Measurements from ENCODE around the gene BMPER.

BMPER gene

DNA sequence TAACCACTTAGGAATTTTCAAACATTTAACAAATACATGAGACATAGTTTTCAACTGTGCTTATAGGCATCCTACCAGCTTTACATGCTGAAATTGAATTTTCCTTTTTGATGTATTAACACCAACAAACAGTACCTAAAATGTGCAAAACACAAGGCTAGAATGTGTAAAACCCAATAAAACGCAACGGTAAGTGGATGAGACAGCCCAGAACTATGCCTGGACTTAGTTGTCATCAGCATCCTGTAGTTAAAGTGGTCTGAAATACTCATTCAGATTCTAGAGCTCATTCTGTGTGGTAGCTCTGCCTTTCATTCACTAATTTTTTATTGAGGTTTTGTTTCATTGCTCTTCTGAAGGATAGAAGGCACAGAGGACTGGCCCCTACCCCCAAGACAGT lies 137.1 kb downstream of the BMPER start:
- Histone ChIP-seq H3K27me3 (ENCODE audit: control insufficient read depth in 1 of 2, insufficient read depth in 2 of 2, low read length in 2 of 2) (no peaks in the 10 kb centered on the region), H3K36me3 (ENCODE audit: insufficient read depth, low read length) (no peaks in the 10 kb centered on the region), H3K27ac (ENCODE audit: low read depth, low read length) (no peak overlapping the region), H3K4me1 (ENCODE audit: insufficient read depth, low read length) (no peaks in the 10 kb centered on the region), H3K9ac (ENCODE audit: low read length) (no peak overlapping the region), H3K9me3 (ENCODE audit: low read length) (no peaks in the 10 kb centered on the region), H3K4me3 (ENCODE audit: low read depth in 1 of 2, low read length in 2 of 2) (no peak overlapping the region)

DNA sequence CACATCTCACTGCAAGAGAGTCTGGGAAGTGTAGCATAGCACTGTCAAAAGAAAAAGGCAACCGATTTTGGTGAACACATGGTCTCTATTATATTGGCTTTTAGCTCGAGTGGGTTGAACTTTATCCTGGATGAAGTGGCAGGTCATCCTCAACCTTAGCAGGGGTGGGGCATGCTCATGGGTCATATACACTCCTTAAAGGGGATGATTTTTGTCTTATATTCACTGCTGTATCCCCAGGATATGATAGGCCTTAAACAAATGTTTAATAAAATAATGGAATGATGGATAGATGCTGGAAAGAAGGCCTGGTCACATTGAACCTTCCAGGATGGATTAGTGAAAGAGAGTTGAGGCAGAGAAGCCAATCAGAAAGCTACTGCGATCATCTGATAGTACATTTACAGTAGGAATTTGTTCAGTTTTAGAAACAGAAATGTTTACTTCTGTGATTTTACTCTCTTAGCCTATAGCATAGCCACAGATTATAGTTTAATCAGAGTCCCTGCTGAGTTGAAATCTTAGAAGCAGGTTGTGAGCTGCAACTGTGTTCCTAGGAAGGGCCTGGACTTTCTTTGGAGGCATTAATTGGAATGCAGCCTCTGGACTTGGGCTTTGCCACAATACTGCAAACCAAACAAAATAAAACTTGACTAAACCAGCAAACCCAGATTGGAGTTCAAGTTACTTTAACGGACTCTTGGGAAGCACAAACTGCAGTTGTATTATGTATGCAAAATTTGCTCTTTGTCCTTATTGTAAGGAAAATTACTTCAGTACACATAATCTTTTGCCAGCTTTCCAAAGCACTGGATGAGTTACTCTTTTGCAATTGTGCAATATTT lies 138.3 kb downstream of the BMPER start:
- Histone ChIP-seq H3K4me3 (ENCODE audit: low read depth in 1 of 2, low read length in 2 of 2) (no peak overlapping the region), H3K4me1 (ENCODE audit: insufficient read depth, low read length) (no peaks in the 10 kb centered on the region), H3K27me3 (ENCODE audit: control insufficient read depth in 1 of 2, insufficient read depth in 2 of 2, low read length in 2 of 2) (no peaks in the 10 kb centered on the region), H3K27ac (ENCODE audit: low read depth, low read length) (no peak overlapping the region), H3K9me3 (ENCODE audit: low read length) (no peaks in the 10 kb centered on the region), H3K9ac (ENCODE audit: low read length) (no peak overlapping the region), H3K36me3 (ENCODE audit: insufficient read depth, low read length) (no peaks in the 10 kb centered on the region)

DNA sequence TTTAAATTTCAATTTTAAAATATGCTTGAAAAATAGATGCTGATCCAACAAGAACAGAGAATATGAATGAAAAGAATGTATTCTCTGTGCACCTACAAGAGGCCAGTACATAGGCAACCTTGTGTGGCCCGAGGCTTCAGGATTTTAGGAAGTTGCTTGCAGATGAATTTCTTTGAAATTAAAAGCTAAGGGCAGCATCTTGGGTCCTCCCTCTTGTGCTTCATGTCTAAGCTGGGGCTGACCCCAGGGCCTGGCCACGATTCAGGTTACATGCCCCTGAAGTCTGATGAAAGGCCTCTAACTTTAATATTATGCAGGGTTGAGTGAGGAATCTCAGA lies 138.9 kb downstream of the BMPER start:
- H3K4me1 ChIP-seq (ENCODE audit: insufficient read depth, low read length) = no peaks in the 10 kb centered on the region
- no peak overlapping the region for H3K27ac ChIP-seq (ENCODE audit: low read depth, low read length)
- H3K27me3 ChIP-seq (ENCODE audit: control insufficient read depth in 1 of 2, insufficient read depth in 2 of 2, low read length in 2 of 2) = no peaks in the 10 kb centered on the region
- H3K9ac ChIP-seq (ENCODE audit: low read length) = no peak overlapping the region
- H3K36me3 ChIP-seq (ENCODE audit: insufficient read depth, low read length) = no peaks in the 10 kb centered on the region
- H3K9me3 ChIP-seq (ENCODE audit: low read length) = no peaks in the 10 kb centered on the region
- H3K4me3 ChIP-seq (ENCODE audit: low read depth in 1 of 2, low read length in 2 of 2) = no peak overlapping the region

- H3K9me3 ChIP-seq (ENCODE audit: low read length) = no peaks in the 10 kb centered on the region
- H3K27ac ChIP-seq (ENCODE audit: low read depth, low read length) = no peak overlapping the region
- H3K9ac ChIP-seq (ENCODE audit: low read length) = no peak overlapping the region
- H3K27me3 ChIP-seq (ENCODE audit: control insufficient read depth in 1 of 2, insufficient read depth in 2 of 2, low read length in 2 of 2) = no peaks in the 10 kb centered on the region
- no peaks in the 10 kb centered on the region for H3K36me3 ChIP-seq (ENCODE audit: insufficient read depth, low read length)
- H3K4me1 ChIP-seq (ENCODE audit: insufficient read depth, low read length) = no peaks in the 10 kb centered on the region
- no peak overlapping the region for H3K4me3 ChIP-seq (ENCODE audit: low read depth in 1 of 2, low read length in 2 of 2)
Measured at GRCh38 chr7:34044734-34045353, 139.5 kb downstream of the BMPER start.

- H3K36me3 ChIP-seq (ENCODE audit: insufficient read depth, low read length) = no peaks in the 10 kb centered on the region
- no peaks in the 10 kb centered on the region for H3K27me3 ChIP-seq (ENCODE audit: control insufficient read depth in 1 of 2, insufficient read depth in 2 of 2, low read length in 2 of 2)
- no peak overlapping the region for H3K27ac ChIP-seq (ENCODE audit: low read depth, low read length)
- no peak overlapping the region for H3K4me3 ChIP-seq (ENCODE audit: low read depth in 1 of 2, low read length in 2 of 2)
- H3K9me3 ChIP-seq (ENCODE audit: low read length) = no peaks in the 10 kb centered on the region
- H3K9ac ChIP-seq (ENCODE audit: low read length) = no peak overlapping the region
- H3K4me1 ChIP-seq (ENCODE audit: insufficient read depth, low read length) = no peaks in the 10 kb centered on the region
Measured at GRCh38 chr7:34048445-34048844, 143.1 kb downstream of the BMPER start.

- H3K27me3 ChIP-seq (ENCODE audit: control insufficient read depth in 1 of 2, insufficient read depth in 2 of 2, low read length in 2 of 2) = no peaks in the 10 kb centered on the region
Measured at GRCh38 chr7:34054075-34054474, 148.7 kb downstream of the BMPER start.

DNA sequence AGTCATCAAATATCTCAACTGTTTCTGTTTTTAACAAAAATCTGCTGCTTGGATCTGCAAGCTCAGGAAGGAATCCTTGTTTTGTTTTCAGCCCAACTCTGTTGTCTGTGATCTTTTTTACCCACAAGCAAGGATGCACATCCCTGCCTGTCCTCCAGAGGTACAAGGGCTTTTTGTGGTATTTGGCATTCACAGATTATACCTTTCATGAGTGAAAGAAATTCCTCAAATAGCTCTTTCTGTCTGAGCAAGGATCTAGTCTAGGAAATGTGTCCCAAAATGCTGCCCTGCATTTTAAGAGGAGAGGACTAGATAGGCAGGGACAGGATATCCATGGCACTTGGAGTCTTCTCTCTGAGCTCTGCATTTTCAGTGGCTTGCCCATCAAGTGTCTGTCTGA lies 151.8 kb downstream of the BMPER start:
- Histone ChIP-seq H3K27ac (ENCODE audit: low read depth, low read length) (no peak overlapping the region), H3K27me3 (ENCODE audit: control insufficient read depth in 1 of 2, insufficient read depth in 2 of 2, low read length in 2 of 2) (no peaks in the 10 kb centered on the region), H3K4me1 (ENCODE audit: insufficient read depth, low read length) (no peaks in the 10 kb centered on the region), H3K9ac (ENCODE audit: low read length) (no peak overlapping the region), H3K4me3 (ENCODE audit: low read depth in 1 of 2, low read length in 2 of 2) (no peak overlapping the region), H3K9me3 (ENCODE audit: low read length) (no peaks in the 10 kb centered on the region), H3K36me3 (ENCODE audit: insufficient read depth, low read length) (no peaks in the 10 kb centered on the region)

More at GRCh38 chr7:34054075-34054474, 148.7 kb downstream of the BMPER start:
- Histone ChIP-seq H3K36me3 (ENCODE audit: insufficient read depth, low read length) (no peaks in the 10 kb centered on the region), H3K4me3 (ENCODE audit: low read depth in 1 of 2, low read length in 2 of 2) (no peak overlapping the region), H3K9ac (ENCODE audit: low read length) (no peak overlapping the region), H3K27ac (ENCODE audit: low read depth, low read length) (no peak overlapping the region), H3K9me3 (ENCODE audit: low read length) (no peaks in the 10 kb centered on the region), H3K4me1 (ENCODE audit: insufficient read depth, low read length) (no peaks in the 10 kb centered on the region)

DNA sequence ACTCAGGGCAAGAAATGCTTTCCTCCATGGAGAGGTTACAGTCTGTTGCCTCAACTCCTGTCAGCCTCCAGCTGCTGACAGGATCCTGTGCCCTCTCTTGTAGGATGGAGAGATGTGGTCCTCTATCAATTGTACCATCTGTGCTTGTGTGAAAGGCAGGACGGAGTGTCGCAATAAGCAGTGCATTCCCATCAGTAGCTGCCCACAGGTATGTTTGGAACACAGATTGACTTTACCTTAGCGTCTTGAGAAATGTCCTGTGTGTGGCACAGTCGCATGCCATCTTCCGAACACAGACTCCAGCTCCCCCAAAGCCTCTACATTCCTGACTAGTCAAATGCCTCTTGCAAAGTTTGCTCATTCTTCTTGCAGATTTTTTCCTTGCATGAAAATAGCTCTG lies 152.6 kb downstream of the BMPER start:
- H3K27me3 ChIP-seq (ENCODE audit: control insufficient read depth in 1 of 2, insufficient read depth in 2 of 2, low read length in 2 of 2) = no peaks in the 10 kb centered on the region
- no peak overlapping the region for H3K9ac ChIP-seq (ENCODE audit: low read length)
- H3K4me1 ChIP-seq (ENCODE audit: insufficient read depth, low read length) = no peaks in the 10 kb centered on the region
- H3K36me3 ChIP-seq (ENCODE audit: insufficient read depth, low read length) = no peaks in the 10 kb centered on the region
- H3K27ac ChIP-seq (ENCODE audit: low read depth, low read length) = no peak overlapping the region
- H3K4me3 ChIP-seq (ENCODE audit: low read depth in 1 of 2, low read length in 2 of 2) = no peak overlapping the region
- no peaks in the 10 kb centered on the region for H3K9me3 ChIP-seq (ENCODE audit: low read length)

- no peaks in the 10 kb centered on the region for H3K36me3 ChIP-seq (ENCODE audit: insufficient read depth, low read length)
- no peaks in the 10 kb centered on the region for H3K4me1 ChIP-seq (ENCODE audit: insufficient read depth, low read length)
- H3K27ac ChIP-seq (ENCODE audit: low read depth, low read length) = no peak overlapping the region
- H3K4me3 ChIP-seq (ENCODE audit: low read depth in 1 of 2, low read length in 2 of 2) = no peak overlapping the region
- no peaks in the 10 kb centered on the region for H3K27me3 ChIP-seq (ENCODE audit: control insufficient read depth in 1 of 2, insufficient read depth in 2 of 2, low read length in 2 of 2)
- no peak overlapping the region for H3K9ac ChIP-seq (ENCODE audit: low read length)
- no peaks in the 10 kb centered on the region for H3K9me3 ChIP-seq (ENCODE audit: low read length)
Measured at GRCh38 chr7:34058801-34059135, 153.4 kb downstream of the BMPER start.

DNA sequence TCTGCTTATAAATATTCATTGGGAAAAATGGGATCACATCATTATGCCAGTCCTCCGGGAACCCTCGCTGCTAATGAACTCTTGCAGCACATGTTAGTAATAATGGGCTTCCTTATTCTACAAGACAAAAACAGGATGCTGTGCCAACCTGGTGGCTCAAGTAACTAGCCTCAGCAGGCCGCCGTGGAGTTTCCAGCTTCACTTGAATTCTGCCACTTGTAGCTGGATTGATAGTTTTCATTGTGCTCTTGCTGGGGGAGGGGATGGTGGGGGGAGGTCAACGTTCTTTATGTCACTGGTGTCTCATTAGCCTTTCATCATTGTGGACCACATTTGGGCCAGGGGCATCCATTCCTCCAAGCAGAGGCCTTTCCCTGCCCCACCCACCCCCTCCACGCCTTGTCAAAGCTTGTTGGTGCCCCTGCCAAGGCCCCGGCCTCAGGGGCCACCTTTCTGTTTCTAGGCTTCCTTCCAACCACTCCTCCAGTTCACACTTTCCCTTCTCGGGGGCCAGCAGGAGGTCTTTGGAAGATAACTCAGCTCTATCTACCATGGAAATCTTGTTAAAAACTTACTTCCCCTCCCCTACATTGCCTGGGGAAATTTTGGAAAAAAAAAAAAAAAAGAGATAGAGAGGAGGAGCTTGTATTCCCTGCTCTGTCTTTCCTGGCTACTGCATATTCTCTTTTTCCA lies 153.9 kb downstream of the BMPER start:
- Histone ChIP-seq H3K4me3 (ENCODE audit: low read depth in 1 of 2, low read length in 2 of 2) (no peak overlapping the region), H3K4me1 (ENCODE audit: insufficient read depth, low read length) (peaks cover under 1% of the 10 kb centered on the region), H3K9me3 (ENCODE audit: low read length) (no peaks in the 10 kb centered on the region), H3K9ac (ENCODE audit: low read length) (no peak overlapping the region), H3K27ac (ENCODE audit: low read depth, low read length) (no peak overlapping the region), H3K36me3 (ENCODE audit: insufficient read depth, low read length) (no peaks in the 10 kb centered on the region), H3K27me3 (ENCODE audit: control insufficient read depth in 1 of 2, insufficient read depth in 2 of 2, low read length in 2 of 2) (no peaks in the 10 kb centered on the region)

- Histone ChIP-seq H3K4me3 (ENCODE audit: low read depth in 1 of 2, low read length in 2 of 2) (no peak overlapping the region), H3K27me3 (ENCODE audit: control insufficient read depth in 1 of 2, insufficient read depth in 2 of 2, low read length in 2 of 2) (no peaks in the 10 kb centered on the region), H3K9me3 (ENCODE audit: low read length) (no peaks in the 10 kb centered on the region), H3K27ac (ENCODE audit: low read depth, low read length) (no peak overlapping the region), H3K9ac (ENCODE audit: low read length) (no peak overlapping the region), H3K4me1 (ENCODE audit: insufficient read depth, low read length) (peaks cover 10% of the 10 kb centered on the region), H3K36me3 (ENCODE audit: insufficient read depth, low read length) (no peaks in the 10 kb centered on the region)
Measured at GRCh38 chr7:34060196-34060947, 155.0 kb downstream of the BMPER start.
